T47D (cell line): Measurements from ENCODE around the gene SNIP1.
"Not testable (repeated sequence)": the region's sequence is repeated elsewhere in the genome, so short reads cannot be mapped to it uniquely, and the experiment has no call there.

ENCODE experiments used
- DNase-seq, 2 experiments: peaks; one replicate each; pipeline versions ENCODE4 v3.0.0 to v3.0.0-alpha.2; 2011 to 2012; ENCODE audit warnings: low read depth in 1 of 2, low spot score in 1 of 2
- JUND ChIP-seq: IDR thresholded peaks from 2 replicates; pipeline ENCODE4 v1.6.1; 2012; ENCODE audit warnings: low read depth
- in situ Hi-C: cut with HindIII; loops from 2 replicates; pipeline ENCODE4 v1.10.0; 2016; ENCODE audit warnings: low sequenced_read_pairs, low pct_unique_long_range_greater_than_20kb

SNIP1 gene

DNA sequence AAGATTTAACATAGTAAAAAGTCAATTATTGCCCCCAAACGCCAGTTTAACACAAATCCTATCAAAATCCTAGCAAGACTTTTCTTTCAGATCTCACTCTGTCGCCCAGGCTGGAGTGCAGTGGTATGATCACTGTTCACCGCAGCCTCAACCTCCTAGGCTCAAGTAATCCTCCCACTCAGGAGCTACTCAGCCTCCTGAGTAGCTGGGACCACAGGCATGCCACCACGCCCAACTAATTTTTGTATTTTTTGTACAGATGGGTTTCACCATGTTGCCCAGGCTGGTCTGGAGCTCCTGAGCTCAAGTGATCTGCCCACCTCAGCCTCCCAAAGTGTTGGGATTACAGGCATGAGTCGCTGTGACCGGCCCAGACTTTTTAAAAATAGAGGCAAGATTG lies 4.8 kb downstream of the SNIP1 start:
- in situ Hi-C loops, result no loop called here
- no peak for DNase-seq

DNA sequence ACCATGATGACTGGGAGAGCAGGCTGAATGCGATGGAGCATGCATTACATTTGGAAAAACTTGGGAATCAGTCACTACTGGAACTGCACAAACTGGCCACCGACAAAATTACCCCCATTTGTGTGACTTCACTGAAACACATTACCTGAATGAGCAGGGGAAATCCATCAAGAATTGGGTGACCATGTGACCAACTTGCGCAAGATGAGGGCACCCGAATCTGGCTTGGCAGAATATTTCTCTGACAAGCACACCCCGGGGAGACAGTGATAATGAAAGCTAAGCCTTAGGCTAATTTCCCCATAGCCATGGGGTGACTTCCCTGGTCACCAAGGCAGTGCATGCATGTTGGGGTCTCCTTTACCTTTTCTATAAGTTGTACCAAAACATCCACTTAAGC lies 9.1 kb downstream of the SNIP1 start:
- no peak for DNase-seq
- no peak for TF ChIP-seq JUND
- in situ Hi-C loops, result no loop called here

More for the DNA sequence above, 4.8 kb downstream of the SNIP1 start:
- no peak for TF ChIP-seq JUND

DNA sequence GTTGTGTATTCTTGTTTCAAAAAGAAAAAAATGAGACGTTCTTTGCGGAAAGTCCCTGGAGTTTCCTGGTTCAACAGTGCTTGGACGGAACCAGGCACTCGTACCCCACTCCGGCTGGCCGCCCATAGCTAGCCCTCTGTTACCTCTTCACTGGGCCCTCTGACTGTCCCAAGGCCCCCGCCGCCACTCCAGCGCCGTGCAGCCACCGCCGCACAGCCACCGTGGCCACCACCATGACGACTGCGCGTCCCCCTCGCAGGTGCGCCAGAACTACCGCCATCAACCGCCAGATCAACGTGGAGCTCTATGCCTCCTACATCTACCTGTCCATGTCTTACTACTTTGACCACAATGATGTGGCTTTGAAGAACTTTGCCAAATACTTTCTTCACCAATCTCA lies 9.6 kb downstream of the SNIP1 start:
- no peak for DNase-seq
- no peak for TF ChIP-seq JUND
- in situ Hi-C loops, result no loop called here

DNA sequence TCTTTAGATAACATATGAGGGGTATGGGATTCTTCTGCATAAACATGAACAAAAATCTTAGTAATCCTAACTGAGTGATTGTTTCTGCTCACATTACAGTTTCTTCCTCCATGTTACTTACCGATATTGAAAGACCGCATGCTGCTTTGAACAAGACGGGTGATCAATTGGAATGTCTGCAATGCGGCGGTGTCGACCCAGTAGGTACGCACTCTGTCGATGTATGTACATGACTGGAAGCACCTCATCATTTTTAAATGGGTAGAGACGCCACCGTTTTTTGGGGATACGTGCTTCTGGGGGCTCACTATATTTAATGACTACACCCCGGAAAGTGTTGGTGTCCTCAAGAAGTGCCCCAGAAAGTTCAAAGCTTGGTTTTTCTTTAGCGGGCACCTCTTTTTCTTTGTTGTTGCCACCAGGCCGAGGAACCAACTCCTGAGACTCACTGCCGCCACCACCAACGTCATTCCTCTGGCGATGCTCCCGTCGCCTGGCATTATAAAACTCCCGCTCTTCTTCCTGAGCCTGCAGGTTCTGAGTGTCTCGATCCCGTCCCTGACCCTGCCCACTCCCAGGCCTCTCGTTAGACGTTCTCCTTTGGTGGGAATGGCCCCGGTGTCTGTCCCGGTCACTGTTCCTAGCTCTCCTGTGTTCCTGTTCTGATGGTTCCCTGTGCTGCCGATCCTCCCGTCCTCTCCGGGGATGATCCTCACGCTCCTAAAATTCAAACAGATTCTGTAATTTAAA lies 13.9 kb downstream of the SNIP1 start:
- no peak for DNase-seq
- in situ Hi-C loops, result no loop called here
- no peak for TF ChIP-seq JUND

DNA sequence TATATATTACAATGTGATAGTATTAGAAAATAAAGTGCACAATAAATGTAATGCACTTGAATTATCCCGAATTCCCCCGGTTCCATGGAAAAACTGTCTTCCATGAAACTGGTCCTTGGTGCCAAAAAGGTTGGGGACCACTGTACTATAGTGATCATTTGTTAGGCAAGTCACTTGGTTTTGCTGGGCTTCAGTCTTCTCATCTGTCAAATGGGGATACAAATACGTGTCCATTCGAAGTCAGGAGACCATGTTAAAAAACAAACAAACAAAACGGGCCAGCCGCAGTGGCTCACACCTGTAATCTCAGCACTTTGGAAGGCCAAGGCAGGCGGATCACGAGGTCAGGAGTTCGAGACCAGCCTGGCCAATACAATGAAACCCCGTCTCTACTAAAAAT lies 14.9 kb downstream of the SNIP1 start:
- DNase-seq, in situ Hi-C loops: not testable (repeated sequence)

DNA sequence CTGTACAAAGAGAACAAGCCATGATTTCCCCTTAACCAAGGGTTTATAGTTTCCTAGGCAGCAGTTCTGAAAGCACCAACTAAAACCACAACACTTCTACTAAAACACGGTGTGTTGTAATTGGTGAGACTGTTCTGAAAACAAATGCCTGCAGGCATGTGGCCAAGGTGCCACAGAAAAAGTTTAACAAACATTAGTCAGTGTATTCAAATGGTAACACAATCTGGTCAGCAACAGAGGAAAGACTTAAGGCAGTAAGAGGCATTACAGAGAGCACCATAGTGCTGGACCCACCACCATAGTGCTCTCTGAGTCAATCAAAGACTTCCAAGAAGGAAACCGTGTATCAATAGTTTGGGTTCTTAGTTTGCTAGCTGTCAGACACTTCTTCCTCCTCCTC lies 16.7 kb downstream of the SNIP1 start:
- DNase-seq, result peak in 1 of 2 experiments; percentile 77
- no peak for TF ChIP-seq JUND
- in situ Hi-C loops, result no loop called here

DNA sequence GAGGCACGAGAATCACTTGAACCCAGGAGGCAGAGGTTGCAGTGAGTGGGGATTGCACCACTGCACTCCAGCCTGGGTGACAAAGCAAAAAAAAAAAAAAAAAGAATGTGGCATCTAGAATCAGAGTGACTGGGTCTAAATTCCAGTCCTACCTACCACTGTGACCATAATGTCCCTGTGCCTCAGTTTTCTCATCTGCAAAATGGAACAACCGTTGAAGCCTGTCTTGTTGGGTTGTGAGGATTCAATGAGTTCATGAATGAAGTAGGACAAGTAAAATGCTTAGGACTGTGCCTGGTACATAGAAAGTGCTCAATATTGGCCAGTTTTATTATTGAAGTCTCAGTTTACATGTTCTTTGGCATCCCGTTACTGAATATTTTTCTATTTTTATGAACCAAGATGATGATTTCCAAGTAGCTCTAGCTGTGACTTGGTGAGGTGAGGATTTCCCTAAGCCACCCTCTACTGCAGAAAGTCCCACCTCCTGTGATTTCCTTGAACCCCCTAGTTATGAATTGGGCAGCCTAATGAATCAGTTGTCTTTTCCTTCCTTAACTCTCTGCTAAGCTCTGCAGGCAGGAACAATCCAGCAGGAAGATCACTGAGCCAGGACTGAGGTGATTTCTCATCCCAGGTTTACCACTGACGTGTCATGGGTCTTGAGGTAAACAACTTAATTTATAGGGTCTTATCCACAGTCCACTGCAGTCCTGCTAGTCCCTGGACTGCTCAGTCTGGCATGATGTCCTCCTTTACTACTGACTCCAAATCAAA lies 20.6 kb downstream of the SNIP1 start:
- no peak for TF ChIP-seq JUND
- in situ Hi-C loops, result no loop called here
- DNase-seq, result no peak

DNA sequence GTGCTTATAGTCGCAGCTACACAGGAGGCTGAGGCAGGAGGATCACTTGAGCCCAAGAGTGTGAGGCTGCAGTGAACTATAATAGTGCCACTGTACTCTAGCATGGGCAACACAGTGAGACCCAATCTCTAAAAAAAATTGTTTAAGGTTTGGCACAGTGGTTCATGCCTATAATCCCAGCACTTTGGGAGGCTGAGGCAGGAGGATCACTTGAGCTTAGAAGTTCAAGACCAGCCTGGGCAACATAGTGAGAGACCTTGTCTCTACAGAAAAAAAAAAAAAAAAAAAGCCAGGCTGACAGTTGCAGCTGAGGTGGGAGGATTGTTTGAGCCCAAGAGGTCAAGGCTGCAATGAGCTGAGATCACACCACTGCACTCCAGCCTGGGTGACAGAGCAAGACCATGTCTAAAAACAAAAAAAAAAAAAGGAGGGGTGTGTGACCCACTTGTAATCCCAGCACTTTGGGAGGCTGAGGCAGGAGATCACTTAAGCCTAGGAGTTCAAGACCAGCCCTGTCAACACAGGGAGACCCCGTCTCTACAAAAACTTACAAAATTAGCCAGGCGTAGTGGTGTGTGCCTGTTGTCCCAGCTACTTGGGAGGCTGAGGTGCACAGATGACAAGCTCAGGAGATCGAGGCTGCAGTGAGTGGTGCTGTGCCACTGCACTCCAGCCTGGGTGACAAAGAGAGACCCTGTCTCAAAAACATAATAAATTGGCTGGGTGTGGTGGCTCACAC lies 21.5 kb downstream of the SNIP1 start:
- DNase-seq, in situ Hi-C loops: not testable (repeated sequence)

DNA sequence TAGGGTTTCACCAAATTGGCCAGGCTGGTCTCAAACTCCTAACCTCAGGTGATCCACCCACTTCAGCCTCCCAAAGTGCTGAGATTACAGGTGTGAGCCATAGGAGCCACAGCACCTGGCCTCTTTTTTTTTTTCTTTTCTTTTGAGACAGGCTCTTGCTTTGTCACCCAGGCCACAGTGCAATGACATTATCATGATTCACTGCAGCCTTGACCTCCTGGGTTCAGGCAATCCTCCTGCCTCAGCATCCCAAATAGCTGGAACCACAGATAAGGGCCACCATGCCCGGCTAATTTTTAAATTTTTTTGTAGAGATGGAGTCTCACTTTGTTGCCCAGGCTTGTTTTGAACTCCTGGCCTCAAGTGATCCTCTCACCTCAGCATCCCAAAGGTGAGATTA lies 24.2 kb downstream of the SNIP1 start:
- in situ Hi-C loops, DNase-seq: not testable (repeated sequence)

DNA sequence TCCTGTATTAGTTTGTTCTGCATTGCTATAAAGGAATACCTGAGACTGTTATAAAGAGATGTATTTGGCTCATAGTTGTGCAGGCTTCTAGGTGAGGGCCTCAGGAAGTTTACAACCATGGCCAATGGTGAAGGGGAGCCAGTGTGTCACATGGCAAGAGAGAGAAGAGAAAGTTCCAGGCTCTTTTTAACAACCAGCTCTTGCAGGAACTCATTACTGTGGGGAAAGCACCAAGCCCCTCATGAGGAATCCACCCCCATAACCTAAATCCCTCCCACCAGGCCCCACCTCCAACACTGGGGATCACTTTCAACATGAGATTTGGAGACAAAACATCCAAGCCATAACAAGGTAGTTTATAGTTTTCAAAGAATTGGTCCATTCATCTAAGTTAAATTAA lies 34.5 kb downstream of the SNIP1 start:
- in situ Hi-C loops, result no loop called here
- no peak for DNase-seq
- no peak for TF ChIP-seq JUND

DNA sequence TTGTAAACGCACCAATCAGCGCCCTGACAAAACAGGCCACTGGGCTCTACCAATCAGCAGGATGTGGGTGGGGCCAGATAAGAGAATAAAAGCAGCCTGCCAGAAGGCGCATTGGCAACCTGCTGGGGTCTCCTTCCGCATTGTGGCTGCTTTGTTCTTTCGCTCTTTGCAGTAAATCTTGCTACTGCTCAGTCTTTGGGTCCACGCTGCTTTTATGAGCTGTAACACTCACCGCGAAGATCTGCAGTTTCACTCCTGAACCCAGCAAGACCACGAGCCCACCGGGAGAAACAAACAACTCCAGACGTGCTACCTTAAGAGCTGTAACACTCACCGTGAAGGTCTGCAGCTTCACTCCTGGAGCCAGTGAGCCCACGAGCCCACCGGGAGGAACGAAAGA lies 35.2 kb downstream of the SNIP1 start:
- in situ Hi-C loops, DNase-seq: not testable (repeated sequence)

DNA sequence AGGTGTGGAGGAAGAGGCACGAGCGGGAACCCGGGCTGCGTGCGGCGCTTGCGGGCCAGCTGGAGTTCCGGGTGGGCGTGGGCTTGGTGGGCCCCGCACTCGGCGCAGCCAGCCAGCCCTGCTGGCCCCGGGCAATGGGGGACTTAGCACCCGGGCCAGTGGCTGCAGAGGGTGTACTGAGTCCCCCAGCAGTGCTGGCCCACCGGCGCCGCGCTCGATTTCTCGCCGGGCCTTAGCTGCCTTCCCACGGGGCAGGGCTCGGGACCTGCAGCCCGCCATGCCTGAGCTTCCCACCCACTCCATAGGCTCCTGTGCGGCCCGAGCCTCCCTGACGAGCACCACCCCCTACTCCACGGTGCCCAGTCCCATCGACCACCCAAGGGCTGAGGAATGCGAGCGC lies 35.9 kb downstream of the SNIP1 start:
- in situ Hi-C loops, DNase-seq: not testable (repeated sequence)

DNA sequence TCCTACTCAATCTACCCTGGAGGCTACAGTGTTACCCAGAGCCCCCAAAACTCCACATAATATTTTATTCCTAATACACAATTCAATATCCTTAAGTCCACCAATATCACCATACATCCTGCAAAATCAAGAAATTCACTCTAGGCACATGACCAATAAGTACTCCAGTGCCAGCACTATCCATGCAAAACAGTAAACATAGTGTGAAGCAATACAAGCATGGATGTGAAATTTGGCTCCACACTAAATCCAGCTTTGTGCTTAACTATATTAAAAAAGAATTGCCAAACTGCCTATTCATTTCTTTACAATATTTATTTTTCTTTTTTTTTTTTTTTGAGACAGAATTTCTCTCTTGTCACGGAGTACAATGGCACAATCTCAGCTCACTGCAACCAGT lies 36.5 kb downstream of the SNIP1 start:
- TF ChIP-seq JUND, result no peak
- in situ Hi-C loops, result no loop called here
- no peak for DNase-seq
